GM18502 (cell line): ENCODE measurements around the gene DNMBP.
"Not testable (repeated sequence)": the region's sequence is repeated elsewhere in the genome, so short reads cannot be mapped to it uniquely, and the experiment has no call there.

Experiments used
- ATAC-seq: cut with Tn5 transposase; IDR thresholded peaks from one replicate; pipeline ENCODE4 v1.9.1; 2021; ENCODE audit warnings: mild to moderate bottlenecking; ENCODE audit not compliant: unreplicated experiment, poor library complexity

Gene DNMBP

GRCh38 chr10:99993701-99994689, 15.8 kb downstream of the DNMBP start:
- peak; percentile 81 for ATAC-seq

GRCh38 chr10:99985637-99986036, 24.1 kb downstream of the DNMBP start:
- not testable (repeated sequence) for ATAC-seq

- no peak for ATAC-seq
These were observed 25.3 kb downstream of the DNMBP start for GRCh38 chr10:99984211-99985034.

GRCh38 chr10:99983280-99983988, 26.3 kb downstream of the DNMBP start:
- ATAC-seq: no peak

GRCh38 chr10:99982728-99983127, 27.0 kb downstream of the DNMBP start:
- ATAC-seq: no peak

- ATAC-seq: no peak
These were observed 28.1 kb downstream of the DNMBP start for GRCh38 chr10:99981581-99982199.

- no peak for ATAC-seq
These were observed 30.6 kb downstream of the DNMBP start for GRCh38 chr10:99979066-99979685.

- no peak for ATAC-seq
These were observed 31.8 kb downstream of the DNMBP start for GRCh38 chr10:99977916-99978315.

GRCh38 chr10:99976886-99977665, 32.7 kb downstream of the DNMBP start:
- ATAC-seq: no peak

GRCh38 chr10:99975942-99976809, 33.6 kb downstream of the DNMBP start:
- peak; percentile 42 for ATAC-seq

GRCh38 chr10:99975106-99975829, 34.5 kb downstream of the DNMBP start:
- peak; percentile 49 for ATAC-seq

- ATAC-seq: no peak
These were observed 36.6 kb downstream of the DNMBP start for GRCh38 chr10:99973190-99973589.

GRCh38 chr10:99967961-99968360, 41.8 kb downstream of the DNMBP start:
- no peak for ATAC-seq

GRCh38 chr10:99966306-99966705, 43.4 kb downstream of the DNMBP start:
- no peak for ATAC-seq

GRCh38 chr10:99965700-99966099, 44.0 kb downstream of the DNMBP start:
- ATAC-seq: no peak

- ATAC-seq: no peak
These were observed 45.0 kb downstream of the DNMBP start for GRCh38 chr10:99964791-99965190.

- not testable (repeated sequence) for ATAC-seq
These were observed 46.1 kb downstream of the DNMBP start for GRCh38 chr10:99963467-99964165.
